DOHH2 (cell line): ENCODE data around the gene KIAA1143.

Source experiments
- H3F3A ChIP-seq: fragments of 200-600 bp; sonication (generic), shearing (Covaris generic); 2 replicates; pipeline ENCODE4 v1.6.0; 2016; ENCODE audit warnings: antibody characterized with exemption, mild to moderate bottlenecking; ENCODE audit not compliant: control insufficient read depth, insufficient read depth
- H3K27ac ChIP-seq: fragments of 200-600 bp; sonication (generic); 2 replicates; pipeline ENCODE4 v1.5.1; 2014; ENCODE audit warnings: low read depth, mild to moderate bottlenecking, low read length, moderate library complexity
- H3K27me3 ChIP-seq: fragments of 200-600 bp; sonication (generic); 2 replicates; pipeline ENCODE4 v1.6.1; 2014; ENCODE audit warnings: mild to moderate bottlenecking, low read length, mixed read lengths; ENCODE audit not compliant: control insufficient read depth
- H3K36me3 ChIP-seq: fragments of 200-600 bp; sonication (generic); 2 replicates; pipeline ENCODE4 v1.6.1; 2014; ENCODE audit warnings: mild to moderate bottlenecking, low read length, moderate library complexity, mixed read lengths; ENCODE audit not compliant: control insufficient read depth
- H3K4me1 ChIP-seq: fragments of 200-600 bp; sonication (generic); 2 replicates; pipeline ENCODE4 v1.6.1; 2014; ENCODE audit warnings: mild to moderate bottlenecking, low read length, mixed read lengths; ENCODE audit not compliant: control insufficient read depth
- H3K4me2 ChIP-seq: fragments of 200-600 bp; sonication (generic); 2 replicates; pipeline ENCODE4 v1.6.0; 2014; ENCODE audit warnings: mild to moderate bottlenecking, low read length, moderate library complexity
- H3K4me3 ChIP-seq: fragments of 200-600 bp; sonication (generic); 2 replicates; pipeline ENCODE4 v1.5.1; 2014; ENCODE audit warnings: mild to moderate bottlenecking, low read length, mixed read lengths
- H3K79me2 ChIP-seq: fragments of 200-600 bp; sonication (generic); 2 replicates; pipeline ENCODE4 v1.6.1; 2014; ENCODE audit warnings: mild to moderate bottlenecking, low read length, mixed read lengths; ENCODE audit not compliant: control insufficient read depth
- H3K9me2 ChIP-seq: fragments of 200-600 bp; sonication (generic); replicated peaks from 2 replicates; pipeline ENCODE4 v1.6.1; 2014; ENCODE audit warnings: mild to moderate bottlenecking, low read length, mixed read lengths; ENCODE audit not compliant: control insufficient read depth
- H3K9me3 ChIP-seq: fragments of 200-600 bp; sonication (generic); 2 replicates; pipeline ENCODE4 v1.6.1; 2014; ENCODE audit warnings: antibody characterized with exemption, low read length, mixed read lengths; ENCODE audit not compliant: control insufficient read depth, insufficient read depth
- H4K20me1 ChIP-seq: fragments of 200-600 bp; sonication (generic); 2 replicates; pipeline ENCODE4 v1.6.0; 2014; ENCODE audit warnings: low read depth, mild to moderate bottlenecking, antibody characterized with exemption, low read length, moderate library complexity; ENCODE audit not compliant: control insufficient read depth, insufficient read depth
- EZH2phosphoT487 ChIP-seq: fragments of 200-600 bp; sonication (generic); IDR thresholded peaks from 2 replicates; pipeline ENCODE4 v1.6.1; 2017; ENCODE audit warnings: borderline replicate concordance, mild to moderate bottlenecking, antibody characterized with exemption, low read length, moderate library complexity, mixed read lengths
- TF ChIP-seq, protein P1 (sequence below): fragments of 200-600 bp; sonication (generic); IDR thresholded peaks from one replicate; pipeline ENCODE4 v1.5.1; 2014; ENCODE audit warnings: antibody characterized with exemption, mild to moderate bottlenecking, low read depth, low read length; ENCODE audit not compliant: poor library complexity, severe bottlenecking

Gene KIAA1143

DNA sequence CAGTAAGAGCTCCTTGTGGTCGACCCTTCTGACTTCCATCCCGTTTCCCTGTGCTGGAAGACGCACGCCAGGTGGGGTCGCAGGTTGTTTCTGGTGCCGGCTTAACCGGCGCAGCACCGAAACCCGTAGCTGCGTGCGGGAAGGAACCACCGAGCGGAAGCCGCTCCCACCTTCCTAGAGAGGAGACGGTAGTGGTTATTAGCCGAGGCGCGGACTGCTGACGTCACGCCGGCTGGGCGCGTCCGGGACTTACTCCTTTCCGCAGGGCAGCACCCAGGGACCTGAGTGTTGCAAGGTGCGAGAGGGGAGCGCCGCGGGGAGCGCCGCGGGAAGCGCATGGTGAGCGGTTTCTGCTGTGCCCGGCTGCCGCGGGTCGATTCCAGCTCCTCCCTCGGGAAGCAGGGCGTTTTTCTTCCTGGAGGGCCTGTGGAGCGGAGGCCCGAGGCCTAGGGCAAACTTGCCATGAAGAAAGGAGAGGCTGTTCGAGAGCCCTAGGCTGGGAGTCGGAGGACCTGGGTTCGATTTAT lies 32.0 kb downstream of the KIAA1143 start, which contains the start of gene ZNF501:
Gene ZNF501, plus strand, starts transcription at position 252 of the 527 bp plus-strand sequence. CDS start 4,787 bp downstream, outside the sequence.
- no peaks in the 10 kb centered on the region for H4K20me1 ChIP-seq
- H3K4me3 ChIP-seq = peak within 1 kb of the TSS; percentile 91
- H3K27me3 ChIP-seq = no peaks in the 10 kb centered on the region
- H3K4me2 ChIP-seq = peak within 1 kb of the TSS; percentile 90
- H3F3A ChIP-seq = no peaks in the 10 kb centered on the region
- TF ChIP-seq EZH2phosphoT487 = no peak
- TF ChIP-seq, protein P1, sequence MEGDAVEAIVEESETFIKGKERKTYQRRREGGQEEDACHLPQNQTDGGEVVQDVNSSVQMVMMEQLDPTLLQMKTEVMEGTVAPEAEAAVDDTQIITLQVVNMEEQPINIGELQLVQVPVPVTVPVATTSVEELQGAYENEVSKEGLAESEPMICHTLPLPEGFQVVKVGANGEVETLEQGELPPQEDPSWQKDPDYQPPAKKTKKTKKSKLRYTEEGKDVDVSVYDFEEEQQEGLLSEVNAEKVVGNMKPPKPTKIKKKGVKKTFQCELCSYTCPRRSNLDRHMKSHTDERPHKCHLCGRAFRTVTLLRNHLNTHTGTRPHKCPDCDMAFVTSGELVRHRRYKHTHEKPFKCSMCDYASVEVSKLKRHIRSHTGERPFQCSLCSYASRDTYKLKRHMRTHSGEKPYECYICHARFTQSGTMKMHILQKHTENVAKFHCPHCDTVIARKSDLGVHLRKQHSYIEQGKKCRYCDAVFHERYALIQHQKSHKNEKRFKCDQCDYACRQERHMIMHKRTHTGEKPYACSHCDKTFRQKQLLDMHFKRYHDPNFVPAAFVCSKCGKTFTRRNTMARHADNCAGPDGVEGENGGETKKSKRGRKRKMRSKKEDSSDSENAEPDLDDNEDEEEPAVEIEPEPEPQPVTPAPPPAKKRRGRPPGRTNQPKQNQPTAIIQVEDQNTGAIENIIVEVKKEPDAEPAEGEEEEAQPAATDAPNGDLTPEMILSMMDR = no peak
- H3K79me2 ChIP-seq = peaks cover 4% of the 10 kb centered on the region; the same call in 1 of the 2 replicates
- H3K4me1 ChIP-seq = peaks cover 14% of the 10 kb centered on the region
- peaks cover 34% of the 10 kb centered on the region for H3K36me3 ChIP-seq
- H3K9me3 ChIP-seq = peaks cover 20% of the 10 kb centered on the region
- H3K27ac ChIP-seq = no peak within 1 kb of the TSS
- no peaks in the 10 kb centered on the region for H3K9me2 ChIP-seq

DNA sequence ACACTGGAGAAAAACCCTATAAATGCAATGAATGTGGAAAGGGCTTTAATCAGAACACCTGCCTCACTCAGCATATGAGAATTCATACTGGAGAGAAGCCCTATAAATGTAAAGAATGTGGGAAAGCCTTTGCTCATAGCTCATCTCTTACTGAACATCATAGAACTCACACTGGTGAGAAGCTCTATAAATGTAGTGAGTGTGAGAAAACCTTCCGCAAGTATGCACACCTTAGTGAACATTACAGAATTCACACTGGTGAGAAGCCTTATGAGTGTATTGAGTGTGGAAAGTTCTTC lies 39.4 kb downstream of the KIAA1143 start:
- Histone ChIP-seq H3K27me3 (no peaks in the 10 kb centered on the region), H3K9me3 (peaks cover 43% of the 10 kb centered on the region), H3K4me3 (no peak overlapping the region)

DNA sequence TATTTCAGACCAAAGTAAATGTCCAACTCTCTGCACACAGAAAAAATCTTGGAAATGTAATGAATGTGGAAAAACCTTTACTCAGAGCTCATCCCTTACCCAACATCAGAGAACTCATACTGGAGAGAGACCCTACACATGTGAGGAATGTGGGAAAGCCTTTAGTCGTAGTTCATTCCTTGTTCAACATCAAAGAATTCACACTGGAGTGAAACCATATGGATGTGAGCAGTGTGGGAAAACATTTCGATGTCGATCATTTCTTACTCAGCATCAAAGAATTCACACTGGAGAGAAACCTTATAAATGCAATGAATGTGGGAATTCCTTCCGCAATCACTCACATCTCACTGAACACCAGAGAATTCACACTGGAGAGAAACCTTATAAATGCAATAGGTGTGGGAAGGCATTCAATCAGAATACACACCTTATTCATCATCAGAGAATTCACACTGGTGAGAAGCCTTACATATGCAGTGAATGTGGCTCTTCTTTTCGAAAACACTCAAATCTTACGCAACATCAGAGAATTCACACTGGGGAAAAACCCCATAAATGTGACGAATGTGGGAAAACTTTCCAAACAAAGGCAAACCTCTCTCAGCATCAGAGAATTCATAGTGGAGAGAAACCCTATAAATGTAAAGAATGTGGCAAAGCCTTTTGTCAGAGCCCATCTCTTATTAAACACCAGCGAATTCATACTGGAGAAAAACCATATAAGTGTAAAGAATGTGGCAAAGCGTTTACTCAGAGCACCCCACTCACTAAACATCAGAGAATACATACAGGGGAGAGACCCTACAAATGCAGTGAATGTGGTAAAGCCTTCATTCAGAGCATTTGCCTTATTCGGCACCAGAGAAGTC lies 40.0 kb downstream of the KIAA1143 start:
- Histone ChIP-seq H3K36me3 (no peaks in the 10 kb centered on the region), H3K4me3 (no peak overlapping the region), H3K79me2 (no peaks in the 10 kb centered on the region), H3K27me3 (no peaks in the 10 kb centered on the region), H3K4me2 (no peak overlapping the region), H3K27ac (no peak overlapping the region), H3K9me3 (peaks cover 43% of the 10 kb centered on the region), H3K9me2 (no peaks in the 10 kb centered on the region), H3K4me1 (no peaks in the 10 kb centered on the region), H4K20me1 (no peaks in the 10 kb centered on the region), H3F3A (no peaks in the 10 kb centered on the region)
- TF ChIP-seq, protein P1 = no peak
- TF ChIP-seq EZH2phosphoT487 = no peak

More for the DNA sequence above, 39.4 kb downstream of the KIAA1143 start:
- no peak for TF ChIP-seq EZH2phosphoT487
- TF ChIP-seq, protein P1 = no peak
- Histone ChIP-seq H3K9me2 (no peaks in the 10 kb centered on the region), H4K20me1 (no peaks in the 10 kb centered on the region), H3K4me2 (no peak overlapping the region), H3K27ac (no peak overlapping the region), H3K36me3 (no peaks in the 10 kb centered on the region), H3K79me2 (no peaks in the 10 kb centered on the region), H3K4me1 (no peaks in the 10 kb centered on the region), H3F3A (no peaks in the 10 kb centered on the region)
